CD14-positive monocyte (primary cell): ENCODE results near the gene SCOC. TPM values are rescaled to one million over a fixed set of nuclear protein-coding genes. Genes with fewer than 3 reads are reported as not detected.

Source experiments
- DNase-seq, 3 donors: peaks; one replicate each; pipeline ENCODE4 v3.0.0-alpha.2; 2011 to 2022
- H2AFZ ChIP-seq: 2 replicates; pipeline ENCODE4 v1.6.0; 2012; ENCODE audit warnings: mild to moderate bottlenecking, low read depth, low read length, inconsistent platforms; ENCODE audit not compliant: insufficient read depth, poor library complexity, severe bottlenecking
- H3K27ac ChIP-seq, 2 donors: 1 replicate in 1 of 2; 2 replicates in 1 of 2; pipeline ENCODE4 v1.5.1; 2012 to 2013; ENCODE audit warnings: low read length in 2 of 2, control low read depth in 1 of 2, inconsistent platforms in 1 of 2, low read depth in 1 of 2, mild to moderate bottlenecking in 1 of 2
- H3K27me3 ChIP-seq, 2 donors: one replicate each; pipeline versions ENCODE4 v1.6.0 to v1.6.1; 2011 to 2013; ENCODE audit warnings: low read length in 2 of 2; ENCODE audit not compliant: control insufficient read depth in 2 of 2, insufficient read depth in 2 of 2
- H3K36me3 ChIP-seq, 2 donors: replicated peaks in 1 of 2; 1 replicate in 1 of 2; 2 replicates in 1 of 2; pipeline versions ENCODE4 v1.5.1 to v1.6.1; 2012 to 2013; ENCODE audit warnings: low read length in 2 of 2, control low read depth in 1 of 2, inconsistent platforms in 1 of 2, mild to moderate bottlenecking in 1 of 2; ENCODE audit not compliant: insufficient read depth in 2 of 2, control insufficient read depth in 1 of 2
- H3K4me1 ChIP-seq, 2 donors: 1 replicate in 1 of 2; 2 replicates in 1 of 2; pipeline versions ENCODE4 v1.5.1 to v1.6.1; 2012 to 2013; ENCODE audit warnings: low read length in 2 of 2, control low read depth in 1 of 2, inconsistent platforms in 1 of 2, mild to moderate bottlenecking in 1 of 2, moderate library complexity in 1 of 2; ENCODE audit not compliant: insufficient read depth in 2 of 2, control insufficient read depth in 1 of 2
- H3K4me2 ChIP-seq: replicated peaks from 2 replicates; pipeline ENCODE3; 2012; ENCODE audit warnings: low read length, moderate library complexity, mild to moderate bottlenecking; ENCODE audit not compliant: poor library complexity, severe bottlenecking; ENCODE audit errors: extremely low read depth
- H3K4me3 ChIP-seq, 3 experiments: fragments of 200-600 bp in 1 of 3; sonication (generic) in 1 of 3; replicated peaks in 1 of 3; 1 replicate in 2 of 3; 2 replicates in 1 of 3; pipeline ENCODE4 v1.5.1; 2011 to 2013; ENCODE audit warnings: low read length in 3 of 3, mild to moderate bottlenecking in 3 of 3, control low read depth in 2 of 3, low read depth in 2 of 3, inconsistent platforms in 1 of 3, moderate library complexity in 1 of 3
- H3K79me2 ChIP-seq: 2 replicates; pipeline ENCODE4 v1.6.0; 2012; ENCODE audit warnings: mild to moderate bottlenecking, control low read depth, inconsistent platforms, low read length, moderate library complexity; ENCODE audit not compliant: insufficient read depth
- H3K9ac ChIP-seq: 2 replicates; pipeline ENCODE4 v1.6.0; 2017; ENCODE audit warnings: low read length, mild to moderate bottlenecking; ENCODE audit not compliant: insufficient read depth, poor library complexity, severe bottlenecking
- H3K9me3 ChIP-seq, 2 donors: replicated peaks in 1 of 2; 1 replicate in 1 of 2; 2 replicates in 1 of 2; pipeline versions ENCODE4 v1.5.1 to v1.6.1; 2012 to 2013; ENCODE audit warnings: low read length in 2 of 2, control low read depth in 1 of 2; ENCODE audit not compliant: control insufficient read depth in 1 of 2, insufficient read depth in 1 of 2
- H4K20me1 ChIP-seq: 2 replicates; pipeline ENCODE4 v1.6.0; 2012; ENCODE audit warnings: mild to moderate bottlenecking, low read length, control low read depth, moderate library complexity; ENCODE audit not compliant: insufficient read depth
- H3K27ac Mint-ChIP-seq, 7 donors: one replicate each; pipeline ENCODE4 v1.8.0; 2020; ENCODE audit warnings: mild to moderate bottlenecking in 7 of 7, mixed read lengths in 7 of 7, moderate library complexity in 6 of 7, inconsistent platforms in 2 of 7
- H3K27me3 Mint-ChIP-seq, 3 donors: one replicate each; pipeline ENCODE4 v1.8.0; 2021 to 2022; ENCODE audit warnings: low read depth in 3 of 3, mild to moderate bottlenecking in 3 of 3, mixed read lengths in 3 of 3, moderate library complexity in 3 of 3, inconsistent platforms in 1 of 3
- H3K36me3 Mint-ChIP-seq, 2 donors: one replicate each; pipeline ENCODE4 v1.8.0; 2020; ENCODE audit warnings: mixed read lengths in 2 of 2, inconsistent platforms in 1 of 2, mild to moderate bottlenecking in 1 of 2
- H3K4me1 Mint-ChIP-seq: one replicate; pipeline ENCODE4 v1.8.0; 2020; ENCODE audit warnings: mild to moderate bottlenecking, mixed read lengths
- H3K4me3 Mint-ChIP-seq, 2 donors: one replicate each; pipeline ENCODE4 v1.8.0; 2020; ENCODE audit warnings: mild to moderate bottlenecking in 2 of 2, mixed read lengths in 2 of 2, moderate library complexity in 1 of 2
- H3K9me3 Mint-ChIP-seq, 7 donors: one replicate each; pipeline ENCODE4 v1.8.0; 2020 to 2022; ENCODE audit warnings: mixed read lengths in 7 of 7, mild to moderate bottlenecking in 6 of 7, moderate library complexity in 6 of 7, inconsistent platforms in 2 of 7
- WGBS: methylation state at CpG from one replicate; pipeline ENCODE4 v1.1.5; 2013; ENCODE audit warnings: missing lambda C conversion rate; ENCODE audit not compliant: insufficient coverage; 5-methylcytosine and 5-hydroxymethylcytosine counted together
- intact Hi-C, 2 donors: fragments of 100-400 bp; cut with micrococcal nuclease; formaldehyde crosslinking; loops; one replicate each; pipeline versions ENCODE4 v1.15.0 to v1.15.1; 2023
- polyA plus RNA-seq, 3 donors: library from polyadenylated mRNA; depleted of rRNA in 1 of 3; unstranded in 2 of 3; stranded (reverse) in 1 of 3; fragments of 300-500 nt in 2 of 3; fragments of >200 nt in 1 of 3; fragmentation: Illumina TruSeq in 2 of 3; gene quantifications; 1 replicate in 2 of 3; 2 replicates in 1 of 3; pipeline ENCODE4 v1.2.3, GENCODE V29; 2012 to 2021
- TF ChIP-seq, protein P1 (sequence below): fragments of 200-600 bp; IDR thresholded peaks from one replicate; pipeline ENCODE4 v1.8.0; 2022; ENCODE audit warnings: antibody characterized with exemption, mild to moderate bottlenecking

SCOC gene
- polyA plus RNA-seq, 3 donors, result 5.3 to 22.6 (median 21.2) TPM

DNA sequence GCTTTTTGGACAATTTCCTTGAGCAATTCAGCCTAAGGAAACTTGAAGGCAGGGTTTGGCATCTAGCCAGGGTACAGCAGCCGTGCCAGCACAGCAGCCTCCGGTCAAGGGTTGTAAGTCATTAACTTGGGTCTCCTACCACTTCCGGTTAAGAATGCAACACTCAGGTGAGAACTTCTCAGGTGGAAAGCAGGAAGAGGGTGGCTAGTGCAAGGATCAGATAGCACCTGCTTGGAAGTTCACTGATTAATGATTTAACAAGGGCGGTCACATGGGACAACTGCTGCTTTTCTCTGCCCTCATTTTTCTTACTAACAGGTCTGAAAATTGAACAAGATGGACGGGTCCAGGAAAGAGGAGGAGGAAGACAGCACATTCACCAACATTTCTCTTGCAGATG lies 30.1 kb upstream of the SCOC start:
- Mint-ChIP-seq H3K27me3 (peaks cover 0 to 9% (median 7%) of the 10 kb centered on the region in 3 donors), H3K4me1 (peaks cover 6% of the 10 kb centered on the region), H3K27ac (no peak overlapping the region), H3K4me3 (no peak overlapping the region), H3K9me3 (no peaks in the 10 kb centered on the region), H3K36me3 (no peaks in the 10 kb centered on the region)
- Histone ChIP-seq H4K20me1 (no peaks in the 10 kb centered on the region), H3K79me2 (no peaks in the 10 kb centered on the region), H2AFZ (no peak overlapping the region), H3K27me3 (peaks cover 0 to 2% of the 10 kb centered on the region in 2 donors), H3K9me3 (no peaks in the 10 kb centered on the region), H3K27ac (no peak overlapping the region), H3K4me3 (no peak overlapping the region), H3K4me1 (no peaks in the 10 kb centered on the region), H3K4me2 (no peak overlapping the region), H3K9ac (no peak overlapping the region), H3K36me3 (no peaks in the 10 kb centered on the region)
- WGBS, result 9% methylated on average over 3 of the region's 5 CpGs
- no peak for DNase-seq
- intact Hi-C loops, result no loop called here
- TF ChIP-seq, protein P1, sequence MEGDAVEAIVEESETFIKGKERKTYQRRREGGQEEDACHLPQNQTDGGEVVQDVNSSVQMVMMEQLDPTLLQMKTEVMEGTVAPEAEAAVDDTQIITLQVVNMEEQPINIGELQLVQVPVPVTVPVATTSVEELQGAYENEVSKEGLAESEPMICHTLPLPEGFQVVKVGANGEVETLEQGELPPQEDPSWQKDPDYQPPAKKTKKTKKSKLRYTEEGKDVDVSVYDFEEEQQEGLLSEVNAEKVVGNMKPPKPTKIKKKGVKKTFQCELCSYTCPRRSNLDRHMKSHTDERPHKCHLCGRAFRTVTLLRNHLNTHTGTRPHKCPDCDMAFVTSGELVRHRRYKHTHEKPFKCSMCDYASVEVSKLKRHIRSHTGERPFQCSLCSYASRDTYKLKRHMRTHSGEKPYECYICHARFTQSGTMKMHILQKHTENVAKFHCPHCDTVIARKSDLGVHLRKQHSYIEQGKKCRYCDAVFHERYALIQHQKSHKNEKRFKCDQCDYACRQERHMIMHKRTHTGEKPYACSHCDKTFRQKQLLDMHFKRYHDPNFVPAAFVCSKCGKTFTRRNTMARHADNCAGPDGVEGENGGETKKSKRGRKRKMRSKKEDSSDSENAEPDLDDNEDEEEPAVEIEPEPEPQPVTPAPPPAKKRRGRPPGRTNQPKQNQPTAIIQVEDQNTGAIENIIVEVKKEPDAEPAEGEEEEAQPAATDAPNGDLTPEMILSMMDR, result no peak

DNA sequence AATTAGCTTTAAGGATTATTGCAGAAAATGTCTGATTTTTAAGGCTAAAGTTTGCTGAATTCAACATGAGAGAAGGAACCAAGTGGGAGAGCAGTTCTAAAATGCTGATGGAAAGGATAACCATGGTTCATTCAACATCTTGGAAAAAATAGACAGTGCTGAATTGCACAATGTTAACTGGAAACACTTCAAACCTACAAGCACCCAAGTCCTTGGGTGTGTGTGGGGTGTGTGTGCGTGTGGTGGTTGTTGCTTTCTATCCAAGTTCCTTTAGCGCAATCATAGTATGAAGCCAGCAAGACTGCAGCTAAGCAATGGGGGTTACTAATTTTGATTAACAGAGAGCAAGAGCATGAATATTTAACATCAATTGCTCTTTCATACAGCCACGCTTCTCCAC lies 29.3 kb upstream of the SCOC start:
- WGBS, result no CpG with 5 or more reads among the region's 3 CpGs
- no peak overlapping the region for H2AFZ ChIP-seq

More for the DNA sequence above, 29.3 kb upstream of the SCOC start:
- Mint-ChIP-seq H3K27me3 (peaks cover 0 to 9% (median 7%) of the 10 kb centered on the region in 3 donors), H3K4me3 (no peak overlapping the region), H3K36me3 (no peaks in the 10 kb centered on the region), H3K4me1 (peaks cover 6% of the 10 kb centered on the region), H3K27ac (no peak overlapping the region), H3K9me3 (no peaks in the 10 kb centered on the region)
- no peaks in the 10 kb centered on the region for H3K9me3 ChIP-seq
- H3K79me2 ChIP-seq, result no peaks in the 10 kb centered on the region
- H3K27ac ChIP-seq, result no peak overlapping the region
- H4K20me1 ChIP-seq, result no peaks in the 10 kb centered on the region
- no peak overlapping the region for H3K4me3 ChIP-seq
- no peaks in the 10 kb centered on the region for H3K4me1 ChIP-seq
- peaks cover 0 to 2% of the 10 kb centered on the region in 2 donors for H3K27me3 ChIP-seq
- H3K4me2 ChIP-seq, result no peak overlapping the region
- no peak overlapping the region for H3K9ac ChIP-seq
- intact Hi-C loops, result no loop called here
- TF ChIP-seq, protein P1, result no peak
- H3K36me3 ChIP-seq, result no peaks in the 10 kb centered on the region
- no peak for DNase-seq
